GM23338 (cell line): Measurements from ENCODE around the gene FGF1. TPM values are rescaled to one million over a fixed set of nuclear protein-coding genes. Genes with fewer than 3 reads are reported as not detected.

Experiments used
- ATAC-seq: fragments of 200-7000 bp; cut with Tn5 transposase; 3 replicates; pipeline ENCODE4 v1.9.1; 2020
- DNase-seq: peaks from one replicate; pipeline ENCODE4 v3.0.0-alpha.2; 2015; ENCODE audit warnings: low spot score
- H2AFZ ChIP-seq: fragments of 200-600 bp; sonication (generic); 2 replicates; pipeline ENCODE4 v1.8.0; 2016; ENCODE audit warnings: antibody characterized with exemption, mild to moderate bottlenecking, moderate library complexity
- H3F3A ChIP-seq: fragments of 200-600 bp; sonication (generic); replicated peaks from 2 replicates; pipeline ENCODE4 v1.8.0; 2017; ENCODE audit warnings: antibody characterized with exemption, mixed run types, low read depth
- H3K27ac ChIP-seq: fragments of 200-600 bp; sonication (generic); 2 replicates; pipeline ENCODE4 v1.6.1; 2016; ENCODE audit warnings: low read depth
- H3K27me3 ChIP-seq: fragments of 200-600 bp; sonication (generic); 2 replicates; pipeline ENCODE4 v1.8.0; 2016; ENCODE audit warnings: mild to moderate bottlenecking, mixed run types, moderate library complexity; ENCODE audit not compliant: insufficient read depth
- H3K36me3 ChIP-seq: fragments of 200-600 bp; sonication (generic); 2 replicates; pipeline ENCODE4 v1.8.0; 2016; ENCODE audit warnings: mild to moderate bottlenecking; ENCODE audit not compliant: insufficient read depth
- H3K4me1 ChIP-seq: fragments of 200-600 bp; sonication (generic); 2 replicates; pipeline ENCODE4 v1.8.0; 2016; ENCODE audit warnings: mild to moderate bottlenecking, moderate library complexity; ENCODE audit not compliant: insufficient read depth
- H3K4me2 ChIP-seq: fragments of 200-600 bp; sonication (generic); 2 replicates; pipeline ENCODE4 v1.7.1; 2017; ENCODE audit warnings: mixed run types
- H3K4me3 ChIP-seq: fragments of 200-600 bp; sonication (generic); 2 replicates; pipeline ENCODE4 v1.6.1; 2016; ENCODE audit warnings: mixed run types
- H3K79me2 ChIP-seq: fragments of 200-600 bp; sonication (generic); replicated peaks from 2 replicates; pipeline ENCODE4 v1.8.0; 2017; ENCODE audit warnings: mild to moderate bottlenecking; ENCODE audit not compliant: insufficient read depth
- H3K9me2 ChIP-seq: fragments of 200-600 bp; sonication (generic); 2 replicates; pipeline ENCODE4 v1.8.0; 2017; ENCODE audit not compliant: insufficient read depth
- H4K20me1 ChIP-seq: fragments of 200-600 bp; sonication (generic); replicated peaks from 2 replicates; pipeline ENCODE4 v1.8.0; 2017; ENCODE audit warnings: mild to moderate bottlenecking; ENCODE audit not compliant: insufficient read depth
- H3K27ac Mint-ChIP-seq: 2 replicates; pipeline ENCODE4 v1.8.0; 2020; ENCODE audit warnings: inconsistent platforms, mild to moderate bottlenecking, moderate library complexity, mixed read lengths
- H3K27me3 Mint-ChIP-seq: 3 replicates; pipeline ENCODE4 v1.8.0; 2022; ENCODE audit warnings: low read depth, mild to moderate bottlenecking, moderate library complexity, mixed read lengths, inconsistent platforms; ENCODE audit not compliant: insufficient read depth, poor library complexity
- H3K36me3 Mint-ChIP-seq: 3 replicates; pipeline ENCODE4 v1.8.0; 2021; ENCODE audit warnings: low read depth, mild to moderate bottlenecking, inconsistent platforms, moderate library complexity, mixed read lengths
- H3K4me1 Mint-ChIP-seq: 3 replicates; pipeline ENCODE4 v1.8.0; 2020; ENCODE audit warnings: mild to moderate bottlenecking, inconsistent platforms, mixed read lengths
- H3K4me3 Mint-ChIP-seq: 3 replicates; pipeline ENCODE4 v1.8.0; 2021; ENCODE audit warnings: moderate library complexity, mild to moderate bottlenecking, inconsistent platforms, mixed read lengths
- H3K9me3 Mint-ChIP-seq: 3 replicates; pipeline ENCODE4 v1.8.0; 2020; ENCODE audit warnings: moderate library complexity, mild to moderate bottlenecking, inconsistent platforms, mixed read lengths
- CREB1 ChIP-seq: fragments of 250-450 bp; sonication (Bioruptor Pico); IDR thresholded peaks from 2 replicates; pipeline ENCODE4 v1.5.0; 2020; ENCODE audit warnings: low read depth, mild to moderate bottlenecking, moderate library complexity
- EZH2 ChIP-seq: fragments of 200-600 bp; sonication (generic); IDR thresholded peaks from one replicate; pipeline ENCODE4 v1.8.0; 2017; ENCODE audit warnings: antibody characterized with exemption, mild to moderate bottlenecking, low read depth; ENCODE audit not compliant: unreplicated experiment
- NANOG ChIP-seq: IDR thresholded peaks from 2 replicates; pipeline ENCODE4 v1.6.1; 2016; ENCODE audit warnings: antibody characterized with exemption, borderline replicate concordance
- REST ChIP-seq: IDR thresholded peaks from one replicate; pipeline ENCODE4 v1.6.1; 2018; ENCODE audit warnings: antibody characterized with exemption; ENCODE audit not compliant: unreplicated experiment
- polyA plus RNA-seq: library from polyadenylated mRNA; unstranded; fragments of >200 nt; fragmentation: Nextera tagmentation; extraction: Ambion mirVana; gene quantifications from 2 replicates; pipeline ENCODE4 v1.2.1, GENCODE V29; 2016
- total RNA-seq: library from RNA; depleted of rRNA; stranded (reverse); fragments of >200 nt; shearing (Covaris generic); gene quantifications from 2 replicates; pipeline ENCODE4 v1.2.3, GENCODE V29; 2014
- TF ChIP-seq, protein P1 (sequence below), 2 experiments: fragments of 200-600 bp in 1 of 2; sonication (generic) in 1 of 2; conservative IDR thresholded peaks; 2 replicates each; pipeline versions ENCODE4 v1.5.1 to v1.6.1; 2016 to 2017; ENCODE audit warnings: antibody characterized with exemption in 2 of 2, low read depth in 2 of 2, mild to moderate bottlenecking in 2 of 2, moderate library complexity in 1 of 2

The FGF1 gene
- total and polyA plus RNA-seq, 2 experiments from 2014 or later: 0.21 to 0.34 TPM

GRCh38 chr5:142637871-142638270, 48.0 kb downstream of the FGF1 start (continued):
- TF ChIP-seq, protein P1, sequence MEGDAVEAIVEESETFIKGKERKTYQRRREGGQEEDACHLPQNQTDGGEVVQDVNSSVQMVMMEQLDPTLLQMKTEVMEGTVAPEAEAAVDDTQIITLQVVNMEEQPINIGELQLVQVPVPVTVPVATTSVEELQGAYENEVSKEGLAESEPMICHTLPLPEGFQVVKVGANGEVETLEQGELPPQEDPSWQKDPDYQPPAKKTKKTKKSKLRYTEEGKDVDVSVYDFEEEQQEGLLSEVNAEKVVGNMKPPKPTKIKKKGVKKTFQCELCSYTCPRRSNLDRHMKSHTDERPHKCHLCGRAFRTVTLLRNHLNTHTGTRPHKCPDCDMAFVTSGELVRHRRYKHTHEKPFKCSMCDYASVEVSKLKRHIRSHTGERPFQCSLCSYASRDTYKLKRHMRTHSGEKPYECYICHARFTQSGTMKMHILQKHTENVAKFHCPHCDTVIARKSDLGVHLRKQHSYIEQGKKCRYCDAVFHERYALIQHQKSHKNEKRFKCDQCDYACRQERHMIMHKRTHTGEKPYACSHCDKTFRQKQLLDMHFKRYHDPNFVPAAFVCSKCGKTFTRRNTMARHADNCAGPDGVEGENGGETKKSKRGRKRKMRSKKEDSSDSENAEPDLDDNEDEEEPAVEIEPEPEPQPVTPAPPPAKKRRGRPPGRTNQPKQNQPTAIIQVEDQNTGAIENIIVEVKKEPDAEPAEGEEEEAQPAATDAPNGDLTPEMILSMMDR (conservative IDR thresholded peaks at IDR 0.05; ENCODE audit: low read depth in 2 of 2): no peak

- H3K36me3 ChIP-seq: no peaks in the 10 kb centered on the region
- H3K4me3 ChIP-seq: no peak overlapping the region
- H3K27me3 ChIP-seq: no peaks in the 10 kb centered on the region
- no peaks in the 10 kb centered on the region for H3K79me2 ChIP-seq
- H3K27me3 Mint-ChIP-seq: peaks cover 6% of the 10 kb centered on the region
- DNase-seq: no peak
- no peaks in the 10 kb centered on the region for H4K20me1 ChIP-seq
- H3K4me1 Mint-ChIP-seq: peaks cover 16% of the 10 kb centered on the region
- H3K27ac Mint-ChIP-seq: no peak overlapping the region
- no peak overlapping the region for H2AFZ ChIP-seq
- TF ChIP-seq, protein P1 (conservative IDR thresholded peaks at IDR 0.05; ENCODE audit: low read depth in 2 of 2): no peak
- ATAC-seq: no peak
- no peaks in the 10 kb centered on the region for H3K36me3 Mint-ChIP-seq
- peaks cover 11% of the 10 kb centered on the region for H3K4me1 ChIP-seq
- H3K9me2 ChIP-seq: no peaks in the 10 kb centered on the region
- H3K9me3 Mint-ChIP-seq: no peaks in the 10 kb centered on the region
- no peaks in the 10 kb centered on the region for H3F3A ChIP-seq
- no peak overlapping the region for H3K27ac ChIP-seq
- H3K4me2 ChIP-seq: no peak overlapping the region
- H3K4me3 Mint-ChIP-seq: no peak overlapping the region
Observed at GRCh38 chr5:142636698-142637324, 49.1 kb downstream of the FGF1 start.

- H3K27ac Mint-ChIP-seq: no peak overlapping the region
- H3K27me3 ChIP-seq: no peaks in the 10 kb centered on the region
- H3K4me3 ChIP-seq: no peak overlapping the region
- H3K27ac ChIP-seq: no peak overlapping the region
- H2AFZ ChIP-seq: no peak overlapping the region
- no peaks in the 10 kb centered on the region for H3K36me3 Mint-ChIP-seq
- H3K4me1 Mint-ChIP-seq: peaks cover 12% of the 10 kb centered on the region
- H3F3A ChIP-seq: no peaks in the 10 kb centered on the region
- H3K9me2 ChIP-seq: no peaks in the 10 kb centered on the region
- H3K4me2 ChIP-seq: no peak overlapping the region
- H3K27me3 Mint-ChIP-seq: peaks cover 6% of the 10 kb centered on the region
- no peak for ATAC-seq
- H4K20me1 ChIP-seq: no peaks in the 10 kb centered on the region
- no peaks in the 10 kb centered on the region for H3K79me2 ChIP-seq
- H3K36me3 ChIP-seq: no peaks in the 10 kb centered on the region
- H3K9me3 Mint-ChIP-seq: no peaks in the 10 kb centered on the region
- H3K4me3 Mint-ChIP-seq: no peak overlapping the region
- H3K4me1 ChIP-seq: peaks cover 11% of the 10 kb centered on the region
- DNase-seq: no peak
- TF ChIP-seq CREB1 (CRISPR knock-in tag): no peak
- TF ChIP-seq NANOG: no peak
- TF ChIP-seq REST: no peak
- TF ChIP-seq EZH2: no peak
Observed at GRCh38 chr5:142636093-142636492, 49.8 kb downstream of the FGF1 start.
